OCI-LY7 (cell line): ENCODE measurements around the gene DEGS2. TPM values are rescaled to one million over a fixed set of nuclear protein-coding genes. Genes with fewer than 3 reads are reported as not detected.

ENCODE experiments used
- BruUV-seq: library from RNA; stranded (reverse); fragments of 400-500 nt; replicated peaks from 2 replicates; lab custom pipeline; 2021; lab: Mats Ljungman, UMichigan
- CTCF ChIA-PET: fragments of 300-600 bp; sonication (Branson Sonifier 250); formaldehyde crosslinking; loops from one replicate; lab custom pipeline; 2022; ENCODE audit warnings: antibody characterized with exemption; ENCODE audit not compliant: unreplicated experiment; lab: Charles Lee
- POLR2A ChIA-PET: fragments of 300-600 bp; sonication (Branson Sonifier 250); formaldehyde crosslinking; loops from one replicate; lab custom pipeline; 2022; ENCODE audit warnings: antibody characterized with exemption; lab: Charles Lee
- DNase-seq: peaks from one replicate; pipeline ENCODE4 v3.0.0-alpha.2; 2015; ENCODE audit warnings: low spot score
- H2AFZ ChIP-seq: fragments of 200-600 bp; sonication (generic), shearing (Covaris generic); 2 replicates; pipeline ENCODE4 v1.6.1; 2014; ENCODE audit warnings: mild to moderate bottlenecking, antibody characterized with exemption, low read length, moderate library complexity
- H3K27ac ChIP-seq: fragments of 200-600 bp; sonication (generic); 2 replicates; pipeline ENCODE4 v1.5.1; 2014; ENCODE audit warnings: mixed run types, low read depth, mild to moderate bottlenecking, moderate library complexity, low read length, inconsistent platforms; ENCODE audit not compliant: poor library complexity, severe bottlenecking
- H3K36me3 ChIP-seq: fragments of 200-600 bp; sonication (generic); 2 replicates; pipeline ENCODE4 v1.6.1; 2014; ENCODE audit warnings: mild to moderate bottlenecking, antibody characterized with exemption, low read length, moderate library complexity, mixed read lengths; ENCODE audit not compliant: insufficient read depth
- H3K4me1 ChIP-seq: fragments of 200-600 bp; sonication (generic); 2 replicates; pipeline ENCODE4 v1.5.1; 2014; ENCODE audit warnings: mild to moderate bottlenecking, low read length; ENCODE audit not compliant: insufficient read depth, poor library complexity, severe bottlenecking
- H3K4me2 ChIP-seq: fragments of 200-600 bp; sonication (generic); 2 replicates; pipeline ENCODE4 v1.6.1; 2014; ENCODE audit warnings: mild to moderate bottlenecking, low read length
- H3K4me3 ChIP-seq: fragments of 200-600 bp; sonication (generic); 2 replicates; pipeline ENCODE4 v1.5.1; 2014; ENCODE audit warnings: mild to moderate bottlenecking, low read depth, low read length; ENCODE audit not compliant: poor library complexity, severe bottlenecking
- H3K79me2 ChIP-seq: fragments of 200-600 bp; sonication (generic); 2 replicates; pipeline ENCODE4 v1.6.1; 2016; ENCODE audit warnings: low read depth, mild to moderate bottlenecking, low read length, moderate library complexity, mixed read lengths; ENCODE audit not compliant: insufficient read depth
- H3K9me2 ChIP-seq: fragments of 200-600 bp; sonication (generic); 2 replicates; pipeline ENCODE4 v1.6.1; 2016; ENCODE audit warnings: mild to moderate bottlenecking, low read length, mixed read lengths; ENCODE audit not compliant: insufficient read depth
- H3K9me3 ChIP-seq: fragments of 200-600 bp; sonication (generic); 2 replicates; pipeline ENCODE4 v1.6.1; 2014; ENCODE audit warnings: mild to moderate bottlenecking, mixed run types, low read length, mixed read lengths
- H4K20me1 ChIP-seq: fragments of 200-600 bp; sonication (generic); 2 replicates; pipeline ENCODE4 v1.6.1; 2014; ENCODE audit warnings: mild to moderate bottlenecking, antibody characterized with exemption, low read length, moderate library complexity, mixed read lengths; ENCODE audit not compliant: insufficient read depth
- EZH2phosphoT487 ChIP-seq: fragments of 200-600 bp; sonication (generic); IDR thresholded peaks from 2 replicates; pipeline ENCODE4 v1.6.1; 2018; ENCODE audit warnings: low read depth, borderline replicate concordance, mild to moderate bottlenecking, mixed run types, antibody characterized with exemption, low read length, moderate library complexity, mixed read lengths
- intact Hi-C: fragments of 100-400 bp; cut with micrococcal nuclease; formaldehyde crosslinking; loops from one replicate; pipeline ENCODE4 v1.10.0; 2022; ENCODE audit not compliant: unreplicated experiment
- total RNA-seq, 2 experiments: library from RNA; depleted of rRNA in 1 of 2; stranded (reverse); fragments of >200 nt in 1 of 2; shearing (Covaris generic) in 1 of 2; gene quantifications; 2 replicates each; pipeline ENCODE4 v1.2.3, GENCODE V29; 2014 to 2022
- TF ChIP-seq, protein P1 (sequence below): fragments of 200-600 bp; sonication (generic); conservative IDR thresholded peaks from 2 replicates; pipeline ENCODE4 v1.5.1; 2014; ENCODE audit warnings: mild to moderate bottlenecking, antibody characterized with exemption, low read length, moderate library complexity, mixed read lengths

Gene DEGS2
- total RNA-seq, 2 experiments from 2014 or later: 8.3 to 14.6 TPM

DNA sequence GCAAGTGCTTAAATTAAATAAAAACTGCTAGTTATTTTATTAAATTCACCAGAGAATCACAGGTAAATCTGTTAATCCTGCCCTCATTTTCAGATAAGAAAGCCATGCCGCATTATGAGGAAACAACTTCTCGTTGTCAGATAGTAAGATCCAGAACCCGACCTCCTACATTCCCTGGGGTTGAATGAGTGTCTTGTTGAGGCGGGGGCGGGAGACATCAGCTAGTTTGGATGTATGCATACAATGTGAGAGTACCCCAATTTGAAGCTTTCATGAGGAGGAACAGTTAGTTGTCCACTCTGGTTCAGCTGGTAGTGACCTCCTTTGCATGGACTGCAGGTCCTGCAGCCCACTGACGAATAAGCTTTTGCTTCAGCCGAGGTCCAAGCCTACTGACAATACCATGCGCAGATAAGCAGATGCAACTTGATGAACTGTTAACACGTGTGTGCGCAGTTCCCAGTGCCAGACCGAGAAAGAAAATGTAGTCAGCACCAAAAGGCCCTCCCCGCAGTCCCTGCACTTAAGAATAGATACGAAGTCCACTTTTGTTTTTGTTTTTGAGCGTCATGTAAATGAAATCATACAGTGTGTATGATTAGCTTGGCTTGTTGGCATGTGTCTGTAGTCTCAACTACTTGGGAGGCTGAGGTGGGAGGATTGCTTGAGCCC lies 59.3 kb downstream of the DEGS2 start:
- BruUV-seq: no TSS peak
- intact Hi-C loops: no loop called here

DNA sequence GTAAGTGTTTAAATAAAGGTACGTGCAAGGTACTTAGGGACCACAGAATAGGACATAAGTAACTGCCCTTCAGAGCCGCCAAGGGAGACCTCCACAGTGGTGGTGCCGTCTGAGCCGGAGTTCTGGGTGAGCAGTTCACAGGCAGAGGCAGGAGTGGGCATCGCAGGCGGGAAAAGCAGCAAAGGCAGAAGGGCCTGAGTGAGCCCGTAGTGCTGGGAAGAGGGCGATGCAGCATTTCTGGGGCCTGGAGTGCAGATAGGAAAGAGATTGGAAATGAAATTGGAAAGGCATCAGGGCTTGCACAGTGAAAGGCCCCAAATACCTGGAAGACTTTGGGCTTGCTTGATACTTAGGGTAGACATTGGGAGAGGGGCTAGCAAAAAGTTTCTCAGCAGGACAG lies 61.3 kb downstream of the DEGS2 start:
- Histone ChIP-seq H4K20me1 (no peaks in the 10 kb centered on the region), H3K27ac (no peak overlapping the region), H3K4me1 (peaks cover 6% of the 10 kb centered on the region), H2AFZ (no peak overlapping the region), H3K9me3 (no peaks in the 10 kb centered on the region), H3K9me2 (no peaks in the 10 kb centered on the region), H3K4me3 (no peak overlapping the region), H3K36me3 (peaks cover 94% of the 10 kb centered on the region), H3K4me2 (no peak overlapping the region), H3K79me2 (peaks cover 6% of the 10 kb centered on the region; the same call in 1 of the 2 replicates)
- TF ChIP-seq, protein P1, sequence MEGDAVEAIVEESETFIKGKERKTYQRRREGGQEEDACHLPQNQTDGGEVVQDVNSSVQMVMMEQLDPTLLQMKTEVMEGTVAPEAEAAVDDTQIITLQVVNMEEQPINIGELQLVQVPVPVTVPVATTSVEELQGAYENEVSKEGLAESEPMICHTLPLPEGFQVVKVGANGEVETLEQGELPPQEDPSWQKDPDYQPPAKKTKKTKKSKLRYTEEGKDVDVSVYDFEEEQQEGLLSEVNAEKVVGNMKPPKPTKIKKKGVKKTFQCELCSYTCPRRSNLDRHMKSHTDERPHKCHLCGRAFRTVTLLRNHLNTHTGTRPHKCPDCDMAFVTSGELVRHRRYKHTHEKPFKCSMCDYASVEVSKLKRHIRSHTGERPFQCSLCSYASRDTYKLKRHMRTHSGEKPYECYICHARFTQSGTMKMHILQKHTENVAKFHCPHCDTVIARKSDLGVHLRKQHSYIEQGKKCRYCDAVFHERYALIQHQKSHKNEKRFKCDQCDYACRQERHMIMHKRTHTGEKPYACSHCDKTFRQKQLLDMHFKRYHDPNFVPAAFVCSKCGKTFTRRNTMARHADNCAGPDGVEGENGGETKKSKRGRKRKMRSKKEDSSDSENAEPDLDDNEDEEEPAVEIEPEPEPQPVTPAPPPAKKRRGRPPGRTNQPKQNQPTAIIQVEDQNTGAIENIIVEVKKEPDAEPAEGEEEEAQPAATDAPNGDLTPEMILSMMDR: no peak
- no peak for TF ChIP-seq EZH2phosphoT487
- no TSS peak for BruUV-seq
- no peak for DNase-seq
- CTCF ChIA-PET: no interaction called here
- POLR2A ChIA-PET: no interaction called here
- intact Hi-C loops: no loop called here

More for the DNA sequence above, 59.3 kb downstream of the DEGS2 start:
- no peak overlapping the region for H3K4me3 ChIP-seq
- no peak overlapping the region for H3K4me2 ChIP-seq
- TF ChIP-seq, protein P1: no peak
- no peak for TF ChIP-seq EZH2phosphoT487
- no peak overlapping the region for H3K27ac ChIP-seq
- POLR2A ChIA-PET: interaction anchor here (0.6 kb wide), 1 partner anchor 31 kb away, joined by 4 read pairs; no protein-coding TSS in a partner anchor
- H4K20me1 ChIP-seq: no peaks in the 10 kb centered on the region
- no peaks in the 10 kb centered on the region for H3K9me3 ChIP-seq
- CTCF ChIA-PET: no interaction called here
- no peak overlapping the region for H2AFZ ChIP-seq
- H3K9me2 ChIP-seq: no peaks in the 10 kb centered on the region
- H3K36me3 ChIP-seq: peaks cover 96% of the 10 kb centered on the region
- DNase-seq: no peak
- peaks cover 15% of the 10 kb centered on the region for H3K4me1 ChIP-seq
- no peaks in the 10 kb centered on the region for H3K79me2 ChIP-seq

DNA sequence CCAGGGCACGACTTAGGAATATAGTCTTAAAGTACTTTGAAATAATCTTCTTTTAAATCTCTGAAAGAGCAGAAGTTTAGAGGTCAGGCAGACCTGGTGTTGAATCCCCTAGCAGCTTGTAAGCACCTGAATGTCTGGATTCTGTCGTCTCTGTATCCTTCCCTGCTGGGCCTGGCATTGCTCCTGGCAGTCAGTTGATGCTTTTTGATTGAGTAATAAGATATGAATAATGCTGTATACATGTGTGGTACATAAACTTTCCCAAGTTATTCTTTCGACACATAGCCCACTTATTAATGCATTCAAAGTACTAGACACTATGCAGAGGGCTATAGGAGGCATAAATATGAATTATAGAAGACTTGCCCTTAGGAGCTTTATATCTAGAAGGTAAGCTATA lies 62.8 kb downstream of the DEGS2 start:
- no peaks in the 10 kb centered on the region for H4K20me1 ChIP-seq
- H3K79me2 ChIP-seq: peaks cover 10% of the 10 kb centered on the region; the same call in 1 of the 2 replicates
- ChIA-PET CTCF (no interaction called here), POLR2A (interaction anchor here (2.1 kb wide), 1 partner anchor 15 kb away, joined by 7 read pairs; no protein-coding TSS in a partner anchor)
- no peak overlapping the region for H3K4me3 ChIP-seq
- H3K9me3 ChIP-seq: no peaks in the 10 kb centered on the region
- no peaks in the 10 kb centered on the region for H3K9me2 ChIP-seq
- no peak overlapping the region for H3K27ac ChIP-seq
- peaks cover 2% of the 10 kb centered on the region for H3K4me1 ChIP-seq
- no TSS peak for BruUV-seq
- no peak for TF ChIP-seq EZH2phosphoT487
- TF ChIP-seq, protein P1: no peak
- intact Hi-C loops: no loop called here
- H2AFZ ChIP-seq: no peak overlapping the region
- peaks cover 92% of the 10 kb centered on the region for H3K36me3 ChIP-seq
- no peak for DNase-seq
- H3K4me2 ChIP-seq: no peak overlapping the region
